GM23338 (cell line): ENCODE measurements around the gene TFF1. TPM values are rescaled to one million over a fixed set of nuclear protein-coding genes. Genes with fewer than 3 reads are reported as not detected.

ENCODE experiments used
- ATAC-seq: fragments of 200-7000 bp; cut with Tn5 transposase; 3 replicates; pipeline ENCODE4 v1.9.1; 2020
- DNase-seq: peaks from one replicate; pipeline ENCODE4 v3.0.0-alpha.2; 2015; ENCODE audit warnings: low spot score
- H2AFZ ChIP-seq: fragments of 200-600 bp; sonication (generic); 2 replicates; pipeline ENCODE4 v1.8.0; 2016; ENCODE audit warnings: antibody characterized with exemption, mild to moderate bottlenecking, moderate library complexity
- H3F3A ChIP-seq: fragments of 200-600 bp; sonication (generic); replicated peaks from 2 replicates; pipeline ENCODE4 v1.8.0; 2017; ENCODE audit warnings: antibody characterized with exemption, mixed run types, low read depth
- H3K27ac ChIP-seq: fragments of 200-600 bp; sonication (generic); 2 replicates; pipeline ENCODE4 v1.6.1; 2016; ENCODE audit warnings: low read depth
- H3K27me3 ChIP-seq: fragments of 200-600 bp; sonication (generic); 2 replicates; pipeline ENCODE4 v1.8.0; 2016; ENCODE audit warnings: mild to moderate bottlenecking, mixed run types, moderate library complexity; ENCODE audit not compliant: insufficient read depth
- H3K36me3 ChIP-seq: fragments of 200-600 bp; sonication (generic); 2 replicates; pipeline ENCODE4 v1.8.0; 2016; ENCODE audit warnings: mild to moderate bottlenecking; ENCODE audit not compliant: insufficient read depth
- H3K4me1 ChIP-seq: fragments of 200-600 bp; sonication (generic); 2 replicates; pipeline ENCODE4 v1.8.0; 2016; ENCODE audit warnings: mild to moderate bottlenecking, moderate library complexity; ENCODE audit not compliant: insufficient read depth
- H3K4me2 ChIP-seq: fragments of 200-600 bp; sonication (generic); 2 replicates; pipeline ENCODE4 v1.7.1; 2017; ENCODE audit warnings: mixed run types
- H3K4me3 ChIP-seq: fragments of 200-600 bp; sonication (generic); 2 replicates; pipeline ENCODE4 v1.6.1; 2016; ENCODE audit warnings: mixed run types
- H3K79me2 ChIP-seq: fragments of 200-600 bp; sonication (generic); replicated peaks from 2 replicates; pipeline ENCODE4 v1.8.0; 2017; ENCODE audit warnings: mild to moderate bottlenecking; ENCODE audit not compliant: insufficient read depth
- H3K9me2 ChIP-seq: fragments of 200-600 bp; sonication (generic); 2 replicates; pipeline ENCODE4 v1.8.0; 2017; ENCODE audit not compliant: insufficient read depth
- H4K20me1 ChIP-seq: fragments of 200-600 bp; sonication (generic); replicated peaks from 2 replicates; pipeline ENCODE4 v1.8.0; 2017; ENCODE audit warnings: mild to moderate bottlenecking; ENCODE audit not compliant: insufficient read depth
- H3K27ac Mint-ChIP-seq: 2 replicates; pipeline ENCODE4 v1.8.0; 2020; ENCODE audit warnings: inconsistent platforms, mild to moderate bottlenecking, moderate library complexity, mixed read lengths
- H3K27me3 Mint-ChIP-seq: 3 replicates; pipeline ENCODE4 v1.8.0; 2022; ENCODE audit warnings: low read depth, mild to moderate bottlenecking, moderate library complexity, mixed read lengths, inconsistent platforms; ENCODE audit not compliant: insufficient read depth, poor library complexity
- H3K36me3 Mint-ChIP-seq: 3 replicates; pipeline ENCODE4 v1.8.0; 2021; ENCODE audit warnings: low read depth, mild to moderate bottlenecking, inconsistent platforms, moderate library complexity, mixed read lengths
- H3K4me1 Mint-ChIP-seq: 3 replicates; pipeline ENCODE4 v1.8.0; 2020; ENCODE audit warnings: mild to moderate bottlenecking, inconsistent platforms, mixed read lengths
- H3K4me3 Mint-ChIP-seq: 3 replicates; pipeline ENCODE4 v1.8.0; 2021; ENCODE audit warnings: moderate library complexity, mild to moderate bottlenecking, inconsistent platforms, mixed read lengths
- H3K9me3 Mint-ChIP-seq: 3 replicates; pipeline ENCODE4 v1.8.0; 2020; ENCODE audit warnings: moderate library complexity, mild to moderate bottlenecking, inconsistent platforms, mixed read lengths
- CTCF ChIP-seq, 2 experiments: fragments of 200-600 bp in 1 of 2; sonication (generic) in 1 of 2; conservative IDR thresholded peaks; 2 replicates each; pipeline versions ENCODE4 v1.5.1 to v1.6.1; 2016 to 2017; ENCODE audit warnings: antibody characterized with exemption in 2 of 2, low read depth in 2 of 2, mild to moderate bottlenecking in 2 of 2, moderate library complexity in 1 of 2
- ETS1 ChIP-seq: IDR thresholded peaks from 2 replicates; pipeline ENCODE4 v1.6.1; 2016; ENCODE audit warnings: antibody characterized with exemption
- EZH2 ChIP-seq: fragments of 200-600 bp; sonication (generic); IDR thresholded peaks from one replicate; pipeline ENCODE4 v1.8.0; 2017; ENCODE audit warnings: antibody characterized with exemption, mild to moderate bottlenecking, low read depth; ENCODE audit not compliant: unreplicated experiment
- EZH2phosphoT487 ChIP-seq: fragments of 200-600 bp; sonication (generic); IDR thresholded peaks from one replicate; pipeline ENCODE4 v1.8.1; 2018; ENCODE audit warnings: antibody characterized with exemption; ENCODE audit not compliant: unreplicated experiment
- JUNB ChIP-seq: IDR thresholded peaks from one replicate; pipeline ENCODE4 v1.6.1; 2016; ENCODE audit warnings: antibody characterized with exemption; ENCODE audit not compliant: unreplicated experiment
- NANOG ChIP-seq: IDR thresholded peaks from 2 replicates; pipeline ENCODE4 v1.6.1; 2016; ENCODE audit warnings: antibody characterized with exemption, borderline replicate concordance
- POLR2AphosphoS5 ChIP-seq: IDR thresholded peaks from 2 replicates; pipeline ENCODE4 v1.6.1; 2016; ENCODE audit warnings: antibody characterized with exemption, low read depth
- ZNF114 ChIP-seq: fragments of 250-450 bp; sonication (Bioruptor Pico); IDR thresholded peaks from 2 replicates; pipeline ENCODE4 v1.5.0; 2020; ENCODE audit warnings: mild to moderate bottlenecking, moderate library complexity
- ZNF462 ChIP-seq: fragments of 250-450 bp; sonication (Bioruptor Pico); IDR thresholded peaks from 2 replicates; pipeline ENCODE4 v1.5.0; 2020; ENCODE audit warnings: mild to moderate bottlenecking, moderate library complexity
- polyA plus RNA-seq: library from polyadenylated mRNA; unstranded; fragments of >200 nt; fragmentation: Nextera tagmentation; extraction: Ambion mirVana; gene quantifications from 2 replicates; pipeline ENCODE4 v1.2.1, GENCODE V29; 2016
- total RNA-seq: library from RNA; depleted of rRNA; stranded (reverse); fragments of >200 nt; shearing (Covaris generic); gene quantifications from 2 replicates; pipeline ENCODE4 v1.2.3, GENCODE V29; 2014

The TFF1 gene
- total and polyA plus RNA-seq, 2 experiments from 2014 or later: not detected

GRCh38 chr21:42378418-42378817 lies 12.1 kb upstream of the TFF1 start:
- Histone ChIP-seq H3K9me2 (no peaks in the 10 kb centered on the region), H3K27me3 (no peaks in the 10 kb centered on the region), H3K36me3 (no peaks in the 10 kb centered on the region), H2AFZ (no peak overlapping the region), H3K27ac (no peak overlapping the region), H3K4me2 (no peak overlapping the region), H3K4me1 (no peaks in the 10 kb centered on the region), H3F3A (no peaks in the 10 kb centered on the region), H4K20me1 (no peaks in the 10 kb centered on the region), H3K4me3 (no peak overlapping the region), H3K79me2 (no peaks in the 10 kb centered on the region)
- ATAC-seq (no peak), DNase-seq (no peak)
- Mint-ChIP-seq H3K4me3 (no peak overlapping the region), H3K36me3 (peaks cover 6% of the 10 kb centered on the region), H3K27ac (no peak overlapping the region), H3K9me3 (peaks cover 15% of the 10 kb centered on the region), H3K4me1 (no peaks in the 10 kb centered on the region), H3K27me3 (peaks cover 2% of the 10 kb centered on the region)
- TF ChIP-seq ZNF462 (CRISPR knock-in tag) (no peak), EZH2 (no peak), EZH2phosphoT487 (no peak), NANOG (no peak), ZNF114 (CRISPR knock-in tag) (no peak), JUNB (no peak), POLR2AphosphoS5 (no peak), ETS1 (no peak), CTCF (conservative IDR thresholded peaks at IDR 0.05; ENCODE audit: low read depth in 2 of 2) (no peak)
